Effector CD8-positive, alpha-beta T cell (primary cell): ENCODE measurements around the gene A2ML1.
"Not testable (repeated sequence)": the region's sequence is repeated elsewhere in the genome, so short reads cannot be mapped to it uniquely, and the experiment has no call there.

ENCODE experiments used
- DNase-seq: peaks from one replicate; lab custom pipeline; 2025; lab: John Stamatoyannopoulos, UW

Gene A2ML1

GRCh38 chr12:8906266-8907180, 84.1 kb downstream of the A2ML1 start:
- no peak for DNase-seq

GRCh38 chr12:8907513-8907912, 85.1 kb downstream of the A2ML1 start:
- no peak for DNase-seq

DNA sequence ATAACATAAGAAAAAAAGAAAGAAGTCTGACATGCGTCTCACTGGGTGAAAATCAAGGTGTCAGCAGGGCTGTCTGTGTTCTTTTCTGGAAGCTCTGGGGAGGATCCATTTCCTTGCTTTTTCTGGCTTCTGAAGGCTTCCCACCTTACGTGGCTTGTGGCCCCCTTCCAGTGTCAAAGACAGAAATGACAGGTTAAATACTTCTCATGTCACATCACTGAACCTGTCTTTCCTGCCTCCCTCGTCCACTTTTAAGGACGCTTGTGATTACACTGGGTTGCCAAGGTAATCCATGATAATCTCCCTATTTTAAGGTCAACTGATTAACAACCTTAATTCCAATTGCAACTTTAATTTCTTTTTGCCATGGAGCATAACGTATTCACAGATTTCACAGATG, 87.3 kb downstream of the A2ML1 start:
- no peak for DNase-seq

DNA sequence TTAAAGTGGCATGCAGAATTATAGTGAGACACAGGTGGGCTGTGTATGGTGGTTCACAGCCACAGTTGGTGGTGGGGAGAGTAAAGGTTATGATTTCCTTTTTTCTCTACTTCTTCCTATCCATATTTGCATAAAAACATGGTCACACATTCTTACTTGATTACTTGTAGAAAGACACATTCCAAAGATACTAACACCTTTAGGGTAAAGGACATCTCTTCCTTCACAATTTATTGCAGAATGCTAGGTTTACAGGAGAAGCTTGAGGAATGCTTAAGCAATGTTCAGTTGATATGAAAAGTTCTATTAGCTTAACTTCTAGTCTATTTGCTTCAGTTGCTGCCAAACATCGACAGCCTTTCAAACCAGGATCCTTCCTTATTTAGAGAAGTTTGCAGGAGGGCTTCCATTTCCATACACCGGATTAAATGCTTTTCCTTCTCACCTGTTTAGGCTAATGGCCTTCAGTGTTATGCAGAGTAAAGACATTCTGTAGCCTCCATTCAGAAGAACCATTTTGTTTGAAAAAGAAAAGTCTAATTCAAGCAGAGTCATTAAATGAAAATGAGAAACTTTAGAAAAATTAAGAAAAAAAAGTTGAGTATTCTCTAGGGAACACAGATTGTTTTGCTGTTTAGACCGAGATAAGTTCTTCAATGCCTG, 89.3 kb downstream of the A2ML1 start:
- no peak for DNase-seq

DNA sequence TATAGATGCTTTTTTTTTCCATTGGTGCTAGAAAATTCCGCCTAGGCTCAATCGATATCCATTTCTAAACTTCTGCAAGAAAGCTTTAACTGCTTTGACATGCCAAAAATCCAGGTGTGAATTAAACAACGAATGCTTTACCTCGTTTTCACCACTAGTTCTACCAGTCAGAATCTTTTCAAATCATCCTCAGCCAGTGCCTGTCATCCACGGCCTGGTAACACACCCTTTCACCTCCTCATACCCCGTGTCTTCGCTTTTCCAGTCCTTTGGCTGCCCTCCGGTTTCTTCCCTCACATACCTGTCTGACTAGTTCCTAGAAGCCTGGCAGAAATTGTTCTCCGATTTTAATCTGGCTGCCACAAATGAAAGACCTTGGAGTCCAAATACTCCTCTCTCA, 90.5 kb downstream of the A2ML1 start:
- no peak for DNase-seq

DNA sequence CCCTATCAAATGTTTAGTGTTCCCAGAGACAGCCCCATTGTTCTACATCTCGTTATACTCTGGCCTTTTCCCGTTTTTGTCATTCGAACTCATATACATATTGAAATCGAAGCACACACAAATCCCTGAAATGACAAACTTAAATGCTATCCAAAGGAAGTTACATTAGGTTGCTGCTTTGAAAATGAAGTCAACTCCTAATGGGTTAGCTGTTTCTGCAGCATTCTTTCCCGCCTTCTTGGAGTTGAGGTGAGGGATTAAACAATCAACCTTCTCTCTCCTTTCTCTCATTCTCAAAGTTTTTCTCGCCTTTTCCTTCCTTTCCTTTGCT, 91.2 kb downstream of the A2ML1 start:
- no peak for DNase-seq

DNA sequence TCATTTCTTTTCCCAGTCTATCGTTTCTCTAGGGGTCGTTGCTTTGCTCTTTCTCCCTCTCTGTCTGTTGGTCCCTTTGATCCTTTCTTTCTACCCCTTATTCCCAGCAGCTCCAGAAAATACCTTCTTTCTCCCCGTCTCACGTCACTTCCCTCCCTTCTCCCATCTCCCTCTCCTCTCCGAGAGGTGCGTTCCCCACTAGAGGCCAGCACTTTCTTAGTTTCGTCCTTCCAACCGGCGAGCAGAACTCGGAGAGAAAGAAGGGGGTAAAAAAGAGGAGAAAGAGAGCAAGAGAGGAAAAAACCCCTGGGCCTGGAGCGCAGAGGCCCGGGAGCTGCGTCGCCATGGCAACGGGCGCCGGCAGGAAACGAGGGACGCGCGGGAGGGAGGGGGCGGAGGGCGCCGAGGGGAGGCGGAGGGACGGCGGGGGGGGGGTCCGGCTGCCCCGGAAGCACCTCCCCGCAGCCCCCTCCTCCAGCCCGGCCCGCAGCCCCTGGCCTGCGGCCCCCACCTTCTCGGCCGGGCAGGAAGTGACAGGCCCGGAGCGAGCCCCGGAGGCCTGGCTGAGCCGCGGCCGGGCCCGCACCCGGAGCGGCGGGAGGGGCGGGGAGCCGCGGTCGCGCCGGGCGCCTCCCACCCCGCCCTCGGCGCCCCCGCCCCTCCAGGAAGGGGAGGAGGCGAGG, 91.8 kb downstream of the A2ML1 start, which contains the start of gene PHC1:
TSS of gene PHC1 (plus strand) at position 477 of the 683 bp plus-strand sequence. CDS start 3,169 bp downstream, outside the sequence.
- DNase-seq, result peak; percentile 76

DNA sequence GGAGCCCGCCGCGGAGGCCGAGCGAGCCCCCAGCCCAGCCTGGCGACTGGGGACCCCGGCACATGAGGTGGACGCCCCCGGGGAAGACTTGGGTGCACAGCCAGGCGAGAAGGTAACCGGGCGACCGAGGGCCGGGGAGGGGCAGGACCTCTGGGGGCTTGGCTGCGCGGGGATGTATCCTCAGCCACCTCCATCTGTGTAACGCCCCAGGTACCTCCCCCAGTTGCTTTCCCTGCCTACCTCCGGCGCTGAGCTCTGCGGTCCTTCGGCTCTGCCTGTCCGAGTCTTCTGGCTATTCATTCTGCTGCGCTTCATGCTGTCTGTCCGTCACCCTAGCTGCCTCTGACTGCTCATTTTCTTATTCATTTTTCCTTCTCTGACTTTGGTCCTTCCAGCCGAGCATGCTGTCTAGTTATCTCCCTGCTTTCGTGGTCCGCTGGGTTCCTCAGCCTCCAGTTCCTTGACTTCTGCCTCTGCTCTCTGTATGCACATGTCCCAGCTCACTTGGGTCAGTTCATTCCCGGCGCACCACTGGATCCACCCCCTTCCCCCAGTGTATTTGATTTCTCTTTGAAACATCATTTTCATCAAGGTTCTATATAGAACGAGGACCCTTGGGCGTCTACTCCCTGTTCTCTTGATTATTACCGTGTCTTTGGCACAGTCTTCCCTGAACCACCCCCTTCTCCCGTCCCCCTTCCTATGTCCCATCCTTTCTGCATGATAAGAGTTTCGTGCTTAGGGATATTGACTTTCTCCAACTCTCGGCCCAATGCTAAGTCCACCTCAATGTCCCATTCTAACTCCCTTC, 92.5 kb downstream of the A2ML1 start:
- peak; percentile 41 for DNase-seq

DNA sequence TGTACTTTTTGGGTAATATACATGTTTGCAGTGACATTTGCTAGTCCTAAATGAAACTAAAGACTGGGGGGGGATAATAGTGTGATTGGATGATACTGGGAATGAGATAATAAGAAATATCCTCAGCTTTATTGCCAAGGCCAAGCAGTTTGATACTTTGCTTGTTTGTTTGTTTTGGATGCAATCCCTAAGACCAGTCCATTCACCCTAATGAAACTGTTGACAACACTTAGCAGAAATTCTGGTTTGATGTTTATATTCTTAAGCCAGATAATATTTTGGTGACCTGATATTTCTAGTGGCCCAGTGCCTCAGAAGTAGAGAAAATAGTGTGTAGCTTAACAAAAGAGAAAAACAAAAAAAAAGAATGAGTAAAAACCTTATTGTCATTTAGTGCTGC, 93.7 kb downstream of the A2ML1 start:
- DNase-seq, result no peak

DNA sequence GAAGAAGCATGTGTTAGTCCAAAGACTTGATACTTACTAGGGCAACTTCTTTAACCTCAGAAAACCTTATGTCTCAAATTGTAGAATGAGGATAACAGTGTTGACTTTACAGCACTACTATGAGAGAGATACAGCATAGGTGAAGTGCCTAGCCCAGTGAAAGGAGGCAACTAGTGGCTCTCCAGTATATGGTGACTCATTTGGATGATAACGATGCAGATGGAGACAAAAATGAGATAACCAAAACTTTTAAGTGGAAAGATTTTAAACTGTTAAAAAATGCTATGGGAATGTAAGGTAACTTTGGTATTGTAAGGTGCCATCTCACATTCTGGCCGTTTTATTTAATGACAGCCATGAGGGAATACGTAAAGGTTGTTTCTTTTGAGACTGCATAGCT, 94.6 kb downstream of the A2ML1 start:
- no peak for DNase-seq

GRCh38 chr12:8917751-8918150, 95.3 kb downstream of the A2ML1 start:
- no peak for DNase-seq

GRCh38 chr12:8919643-8920042, 97.2 kb downstream of the A2ML1 start:
- DNase-seq, result not testable (repeated sequence)

- DNase-seq, result no peak
Observed at GRCh38 chr12:8922544-8922943, 100.1 kb downstream of the A2ML1 start.
